Uterus (tissue), 4 donors: ENCODE measurements around the gene PPP2R5A. TPM values are rescaled to one million over a fixed set of nuclear protein-coding genes. Genes with fewer than 3 reads are reported as not detected.

Source experiments
- small RNA-seq: library from RNA; depleted of rRNA; stranded (forward); fragments of <200 nt; gene quantifications from one replicate; pipeline ENCODE3, GENCODE V24; 2016
- total RNA-seq, 4 donors: library from RNA; depleted of rRNA in 3 of 4; stranded (reverse); fragments of >200 nt in 3 of 4; gene quantifications; one replicate each; pipeline versions ENCODE4 v1.1.0 to v1.2.4, GENCODE V29; 2014 to 2023
- donor health status: DM: yes; HTN: yes; CAD: no.

PPP2R5A gene
- total RNA-seq, 4 donors from 2014 or later, result 14.9 to 44.4 (median 34.6) TPM

Small RNA genes within 50 kb of the gene (small RNA-seq; reads per million reads assigned to genes)
- not detected for gene SNORA16B

Other genes starting within 250 kb of the PPP2R5A start
- gene INTS7, start 249.9 kb upstream of the PPP2R5A start, total RNA-seq, result 10 to 100 TPM in 3 of 4 donors, 1 to 10 TPM in 1; 8.5 to 26.2 (median 11.4) TPM
- gene DTL, start 249.7 kb upstream of the PPP2R5A start, total RNA-seq, result 10 to 100 TPM in 1 of 4 donors, under 1 TPM in 1, not detected in 2; 0.73 to 16.0 TPM
- gene PACC1, start 129.5 kb downstream of the PPP2R5A start, total RNA-seq, result 10 to 100 TPM in 1 of 4 donors, 1 to 10 TPM in 3; 1.5 to 10.9 (median 7.2) TPM
- 100 to 1,000 TPM in 2 of 4 donors, 10 to 100 TPM in 2; 35.0 to 180 (median 122) TPM for gene NENF, start 147.5 kb downstream of the PPP2R5A start, total RNA-seq